Stimulated activated CD4-positive, alpha-beta T cell treated with anti-CD3 and anti-CD28 coated beads, Interleukin-1b, Interleukin-23, amount 100 ng/mL, for 4 hours (primary cell): Measurements from ENCODE around the gene PLD1.

Experiments
- DNase-seq, 2 donors: peaks; one replicate each; pipeline ENCODE4 v3.0.0-alpha.2; 2020; ENCODE audit warnings: low read depth in 2 of 2

Gene PLD1

GRCh38 chr3:171561596-171562323, 248.5 kb downstream of the PLD1 start:
- no peak for DNase-seq

DNA sequence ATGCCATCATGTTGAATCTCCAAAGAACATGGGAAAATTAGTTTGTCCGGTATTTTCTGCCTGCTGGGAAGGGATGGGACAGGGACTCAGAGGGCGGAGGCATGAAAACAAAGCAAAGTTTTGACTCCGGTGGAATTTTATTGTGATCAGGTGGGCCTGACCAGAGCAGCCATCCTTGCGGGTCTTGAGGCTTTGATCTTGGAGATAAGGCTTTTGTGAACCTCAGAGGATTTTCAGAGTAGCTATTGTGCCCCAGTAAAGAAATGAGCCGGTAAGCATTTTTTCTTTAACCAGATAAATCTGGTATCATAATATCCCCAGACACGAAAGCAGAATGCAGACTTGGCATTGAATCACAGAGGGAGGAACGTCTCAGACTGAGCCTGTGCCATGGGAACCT, 250.7 kb downstream of the PLD1 start:
- DNase-seq = no peak

DNA sequence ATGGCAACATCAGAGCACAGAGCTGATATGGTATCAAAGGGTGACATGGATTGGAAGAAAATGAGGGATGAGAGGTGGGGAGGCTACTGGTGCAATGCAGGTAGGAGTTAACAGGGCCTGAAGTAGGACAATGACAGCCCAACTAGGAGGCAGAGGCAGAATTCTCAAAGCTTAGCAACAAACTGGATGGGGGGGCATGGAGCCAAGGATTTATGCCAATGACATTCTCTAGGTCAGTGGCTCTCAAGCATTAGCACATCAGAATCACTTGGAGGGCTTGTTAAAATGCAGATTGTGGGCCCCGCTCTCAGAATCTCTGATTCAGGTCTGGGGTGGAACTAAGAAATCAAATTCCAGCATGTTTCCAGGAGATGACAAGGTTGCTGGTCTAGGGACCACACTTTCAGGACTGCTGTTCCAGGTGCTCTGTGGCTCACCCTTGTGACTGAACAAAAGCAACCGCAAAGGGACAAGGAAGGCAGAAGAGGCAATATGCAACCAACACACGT, 252.0 kb downstream of the PLD1 start:
- no peak for DNase-seq

DNA sequence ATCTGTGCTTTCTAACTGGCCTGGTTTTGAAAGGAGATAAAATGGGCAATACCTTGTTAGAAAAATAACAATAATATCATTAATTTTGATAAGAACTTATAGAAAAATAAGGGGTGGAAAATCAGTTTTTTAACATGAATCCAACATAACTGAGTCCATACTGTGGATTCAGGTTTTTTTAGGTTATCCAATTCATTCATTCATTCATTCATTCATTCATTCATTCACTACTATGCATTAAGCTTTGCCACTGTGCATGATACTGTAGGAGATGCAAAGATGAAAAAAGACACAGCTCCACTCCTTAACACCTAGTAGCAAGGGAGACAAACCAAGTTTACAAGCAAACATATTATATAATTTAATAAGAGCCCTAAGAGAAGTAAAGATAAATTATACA, 253.1 kb downstream of the PLD1 start:
- DNase-seq = no peak

DNA sequence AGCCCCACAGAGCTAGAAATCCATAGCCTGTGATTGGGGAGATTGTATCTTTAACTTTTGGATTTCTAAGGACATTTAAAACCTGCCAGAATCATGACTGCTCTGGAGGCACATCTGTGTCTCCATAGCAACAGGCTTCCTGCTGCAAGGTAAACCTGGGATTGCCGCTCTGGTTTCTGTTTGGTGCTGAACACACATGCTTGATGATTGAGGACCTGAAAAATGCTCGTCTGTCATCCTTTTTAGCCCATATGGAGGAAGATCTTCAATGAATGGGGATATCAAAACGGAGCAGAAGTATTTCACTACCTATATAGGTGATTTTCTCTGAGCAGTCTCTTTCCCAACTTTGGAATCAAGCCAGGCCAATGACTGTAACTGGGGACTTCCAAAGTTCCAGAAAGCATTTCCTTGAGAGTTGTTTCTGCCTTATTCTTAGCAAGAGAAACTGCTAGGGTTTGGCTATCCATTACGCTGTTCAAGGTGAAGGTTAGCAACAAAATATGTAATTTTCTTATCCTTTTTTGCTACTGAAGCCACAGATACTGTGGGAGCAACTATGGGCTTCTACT, 253.6 kb downstream of the PLD1 start:
- no peak for DNase-seq

- DNase-seq = no peak
Observed at GRCh38 chr3:171556148-171556547, 254.1 kb downstream of the PLD1 start.

DNA sequence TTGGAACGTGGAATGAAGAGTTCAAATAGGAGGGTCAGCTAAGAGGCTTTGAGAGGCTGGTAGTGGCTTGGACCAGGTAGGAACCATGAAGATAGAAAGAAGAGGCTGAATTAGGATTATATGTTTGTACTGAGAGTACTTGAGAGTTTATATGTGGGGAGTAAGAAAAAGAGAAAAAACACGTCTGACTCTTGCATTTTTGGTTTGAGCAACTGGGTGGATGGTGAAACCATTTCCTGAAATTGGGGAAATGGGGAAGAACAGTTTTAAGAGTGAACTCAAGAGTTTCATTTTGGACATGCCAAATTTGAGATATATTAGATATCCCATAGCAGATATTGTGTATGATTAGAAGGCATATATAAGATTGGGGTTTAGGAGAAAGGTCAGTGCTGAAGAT, 257.2 kb downstream of the PLD1 start:
- no peak for DNase-seq

DNA sequence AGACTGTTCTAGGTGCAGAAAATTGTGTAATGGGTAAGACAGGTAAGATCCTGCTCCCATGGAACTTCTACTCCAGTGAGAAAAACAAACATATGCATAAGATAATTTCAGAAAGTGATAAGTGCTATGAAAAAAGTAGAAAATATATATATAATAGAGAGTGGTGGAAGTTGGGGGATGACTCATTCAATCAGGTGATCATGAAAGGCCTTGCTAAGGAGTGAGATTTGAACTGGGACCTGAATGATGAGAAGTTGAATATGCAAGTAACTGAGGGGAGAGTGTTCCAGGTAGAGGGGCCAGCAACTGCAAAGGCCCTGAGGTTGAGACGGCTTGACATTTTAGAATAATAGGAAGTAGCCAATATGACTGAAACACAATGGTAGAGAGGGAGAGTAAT, 257.8 kb downstream of the PLD1 start:
- no peak for DNase-seq

DNA sequence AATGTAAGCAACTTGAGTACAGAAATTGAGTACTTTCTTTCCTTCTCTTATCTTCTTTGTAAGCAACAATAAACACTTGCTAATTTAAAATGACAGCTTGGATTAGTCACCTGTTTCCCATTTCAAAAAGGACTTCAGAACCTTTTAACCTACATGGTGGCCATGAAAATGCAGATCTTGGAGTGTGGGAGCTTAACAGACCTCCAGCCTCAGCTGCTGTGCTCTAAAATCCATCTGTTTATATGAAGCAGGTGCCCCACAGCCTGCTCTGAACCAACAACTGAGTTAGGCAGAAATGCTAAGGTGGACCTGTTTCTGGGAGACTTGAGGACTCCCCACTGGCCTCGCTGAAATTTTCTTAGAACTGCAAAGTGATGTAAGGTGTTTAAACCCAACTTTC, 259.0 kb downstream of the PLD1 start:
- DNase-seq = no peak
